ENCODE data around the gene MDFIC. TPM values are rescaled to one million over a fixed set of nuclear protein-coding genes. Genes with fewer than 3 reads are reported as not detected.

The MDFIC gene
- polyA plus RNA-seq, 2 donors, result 9.8 to 14.5 TPM

- no peaks in the 10 kb centered on the region for H3K9me3 ChIP-seq (ENCODE audit: control insufficient read depth in 2 of 2, insufficient read depth in 1 of 2, low read depth in 1 of 2, low read length in 1 of 2)
- no peaks in the 10 kb centered on the region for H3K4me1 ChIP-seq (ENCODE audit: control insufficient read depth in 2 of 2, insufficient read depth in 2 of 2, low read length in 1 of 2)
- 96 to 97% methylated on average over 3 of the region's 3 CpGs for WGBS, 2 donors
- H3K36me3 ChIP-seq (ENCODE audit: control insufficient read depth in 2 of 2, insufficient read depth in 2 of 2, low read length in 1 of 2), result peaks cover 0 to 3% of the 10 kb centered on the region in 2 donors
- no peak overlapping the region for H3K4me3 ChIP-seq (ENCODE audit: low read depth in 1 of 2, low read length in 2 of 2)
- H3K27ac ChIP-seq (ENCODE audit: low read depth in 2 of 2, low read length in 1 of 2), result no peak overlapping the region
- H3K27me3 ChIP-seq (ENCODE audit: control insufficient read depth in 1 of 2, insufficient read depth in 2 of 2, low read length in 2 of 2), result no peaks in the 10 kb centered on the region
Measured at GRCh38 chr7:115013886-115014285, 92.0 kb downstream of the MDFIC start.

GRCh38 chr7:115014794-115015193 is 92.9 kb downstream of the MDFIC start:
- no peaks in the 10 kb centered on the region for H3K27me3 ChIP-seq (ENCODE audit: control insufficient read depth in 1 of 2, insufficient read depth in 2 of 2, low read length in 2 of 2)
- 72 to 74% methylated on average over 1 of the region's 1 CpG for WGBS, 2 donors
- peaks cover 0 to 3% of the 10 kb centered on the region in 2 donors for H3K36me3 ChIP-seq (ENCODE audit: control insufficient read depth in 2 of 2, insufficient read depth in 2 of 2, low read length in 1 of 2)
- H3K27ac ChIP-seq (ENCODE audit: low read depth in 2 of 2, low read length in 1 of 2), result no peak overlapping the region
- H3K9me3 ChIP-seq (ENCODE audit: control insufficient read depth in 2 of 2, insufficient read depth in 1 of 2, low read depth in 1 of 2, low read length in 1 of 2), result no peaks in the 10 kb centered on the region
- no peak overlapping the region for H3K4me3 ChIP-seq (ENCODE audit: low read depth in 1 of 2, low read length in 2 of 2)
- no peaks in the 10 kb centered on the region for H3K4me1 ChIP-seq (ENCODE audit: control insufficient read depth in 2 of 2, insufficient read depth in 2 of 2, low read length in 1 of 2)

GRCh38 chr7:115015619-115016018 is 93.7 kb downstream of the MDFIC start:
- no peaks in the 10 kb centered on the region for H3K4me1 ChIP-seq (ENCODE audit: control insufficient read depth in 2 of 2, insufficient read depth in 2 of 2, low read length in 1 of 2)
- no peaks in the 10 kb centered on the region for H3K9me3 ChIP-seq (ENCODE audit: control insufficient read depth in 2 of 2, insufficient read depth in 1 of 2, low read depth in 1 of 2, low read length in 1 of 2)
- peaks cover 0 to 3% of the 10 kb centered on the region in 2 donors for H3K36me3 ChIP-seq (ENCODE audit: control insufficient read depth in 2 of 2, insufficient read depth in 2 of 2, low read length in 1 of 2)
- H3K27ac ChIP-seq (ENCODE audit: low read depth in 2 of 2, low read length in 1 of 2), result no peak overlapping the region
- no peaks in the 10 kb centered on the region for H3K27me3 ChIP-seq (ENCODE audit: control insufficient read depth in 1 of 2, insufficient read depth in 2 of 2, low read length in 2 of 2)
- H3K4me3 ChIP-seq (ENCODE audit: low read depth in 1 of 2, low read length in 2 of 2), result no peak overlapping the region
- WGBS, 2 donors, result 87 to 90% methylated on average over 4 of the region's 4 CpGs

- WGBS, 2 donors, result 80 to 85% methylated on average over 4 of the region's 4 CpGs
- Histone ChIP-seq H3K4me1 (ENCODE audit: control insufficient read depth in 2 of 2, insufficient read depth in 2 of 2, low read length in 1 of 2) (no peaks in the 10 kb centered on the region), H3K27ac (ENCODE audit: low read depth in 2 of 2, low read length in 1 of 2) (no peak overlapping the region), H3K27me3 (ENCODE audit: control insufficient read depth in 1 of 2, insufficient read depth in 2 of 2, low read length in 2 of 2) (no peaks in the 10 kb centered on the region), H3K36me3 (ENCODE audit: control insufficient read depth in 2 of 2, insufficient read depth in 2 of 2, low read length in 1 of 2) (peaks cover 0 to 3% of the 10 kb centered on the region in 2 donors), H3K4me3 (ENCODE audit: low read depth in 1 of 2, low read length in 2 of 2) (no peak overlapping the region), H3K9me3 (ENCODE audit: control insufficient read depth in 2 of 2, insufficient read depth in 1 of 2, low read depth in 1 of 2, low read length in 1 of 2) (no peaks in the 10 kb centered on the region)
Measured at GRCh38 chr7:115019882-115020605, 98.2 kb downstream of the MDFIC start.

GRCh38 chr7:115023219-115023618 is 101.3 kb downstream of the MDFIC start:
- Histone ChIP-seq H3K4me1 (ENCODE audit: control insufficient read depth in 2 of 2, insufficient read depth in 2 of 2, low read length in 1 of 2) (no peaks in the 10 kb centered on the region), H3K27ac (ENCODE audit: low read depth in 2 of 2, low read length in 1 of 2) (no peak overlapping the region), H3K4me3 (ENCODE audit: low read depth in 1 of 2, low read length in 2 of 2) (no peak overlapping the region), H3K36me3 (ENCODE audit: control insufficient read depth in 2 of 2, insufficient read depth in 2 of 2, low read length in 1 of 2) (no peaks in the 10 kb centered on the region), H3K27me3 (ENCODE audit: control insufficient read depth in 1 of 2, insufficient read depth in 2 of 2, low read length in 2 of 2) (no peaks in the 10 kb centered on the region), H3K9me3 (ENCODE audit: control insufficient read depth in 2 of 2, insufficient read depth in 1 of 2, low read depth in 1 of 2, low read length in 1 of 2) (no peaks in the 10 kb centered on the region)
- 66 to 67% methylated on average over 6 of the region's 6 CpGs for WGBS, 2 donors

GRCh38 chr7:115024276-115024675 is 102.4 kb downstream of the MDFIC start:
- WGBS, 2 donors, result 58 to 61% methylated on average over 3 of the region's 3 CpGs

GRCh38 chr7:115032715-115033703 is 111.1 kb downstream of the MDFIC start:
- Histone ChIP-seq H3K27ac (ENCODE audit: low read depth in 2 of 2, low read length in 1 of 2) (no peak overlapping the region), H3K4me3 (ENCODE audit: low read depth in 1 of 2, low read length in 2 of 2) (no peak overlapping the region), H3K36me3 (ENCODE audit: control insufficient read depth in 2 of 2, insufficient read depth in 2 of 2, low read length in 1 of 2) (no peaks in the 10 kb centered on the region), H3K9me3 (ENCODE audit: control insufficient read depth in 2 of 2, insufficient read depth in 1 of 2, low read depth in 1 of 2, low read length in 1 of 2) (no peaks in the 10 kb centered on the region), H3K27me3 (ENCODE audit: control insufficient read depth in 1 of 2, insufficient read depth in 2 of 2, low read length in 2 of 2) (no peaks in the 10 kb centered on the region), H3K4me1 (ENCODE audit: control insufficient read depth in 2 of 2, insufficient read depth in 2 of 2, low read length in 1 of 2) (no peaks in the 10 kb centered on the region)
- 76 to 77% methylated on average over 5 of the region's 5 CpGs for WGBS, 2 donors

More at GRCh38 chr7:115024276-115024675, 102.4 kb downstream of the MDFIC start:
- no peak overlapping the region for H3K4me3 ChIP-seq (ENCODE audit: low read depth in 1 of 2, low read length in 2 of 2)
- no peak overlapping the region for H3K27ac ChIP-seq (ENCODE audit: low read depth in 2 of 2, low read length in 1 of 2)
- no peaks in the 10 kb centered on the region for H3K4me1 ChIP-seq (ENCODE audit: control insufficient read depth in 2 of 2, insufficient read depth in 2 of 2, low read length in 1 of 2)
- no peaks in the 10 kb centered on the region for H3K9me3 ChIP-seq (ENCODE audit: control insufficient read depth in 2 of 2, insufficient read depth in 1 of 2, low read depth in 1 of 2, low read length in 1 of 2)
- no peaks in the 10 kb centered on the region for H3K27me3 ChIP-seq (ENCODE audit: control insufficient read depth in 1 of 2, insufficient read depth in 2 of 2, low read length in 2 of 2)
- H3K36me3 ChIP-seq (ENCODE audit: control insufficient read depth in 2 of 2, insufficient read depth in 2 of 2, low read length in 1 of 2), result no peaks in the 10 kb centered on the region

GRCh38 chr7:115033917-115034459 is 112.1 kb downstream of the MDFIC start:
- Histone ChIP-seq H3K36me3 (ENCODE audit: control insufficient read depth in 2 of 2, insufficient read depth in 2 of 2, low read length in 1 of 2) (no peaks in the 10 kb centered on the region), H3K9me3 (ENCODE audit: control insufficient read depth in 2 of 2, insufficient read depth in 1 of 2, low read depth in 1 of 2, low read length in 1 of 2) (no peaks in the 10 kb centered on the region), H3K27me3 (ENCODE audit: control insufficient read depth in 1 of 2, insufficient read depth in 2 of 2, low read length in 2 of 2) (no peaks in the 10 kb centered on the region), H3K4me3 (ENCODE audit: low read depth in 1 of 2, low read length in 2 of 2) (no peak overlapping the region), H3K27ac (ENCODE audit: low read depth in 2 of 2, low read length in 1 of 2) (no peak overlapping the region), H3K4me1 (ENCODE audit: control insufficient read depth in 2 of 2, insufficient read depth in 2 of 2, low read length in 1 of 2) (no peaks in the 10 kb centered on the region)
- 76 to 79% methylated on average over 1 of the region's 1 CpG for WGBS, 2 donors

- 81 to 92% methylated on average over 2 of the region's 2 CpGs for WGBS, 2 donors
- Histone ChIP-seq H3K27ac (ENCODE audit: low read depth in 2 of 2, low read length in 1 of 2) (no peak overlapping the region), H3K4me3 (ENCODE audit: low read depth in 1 of 2, low read length in 2 of 2) (no peak overlapping the region), H3K27me3 (ENCODE audit: control insufficient read depth in 1 of 2, insufficient read depth in 2 of 2, low read length in 2 of 2) (no peaks in the 10 kb centered on the region), H3K4me1 (ENCODE audit: control insufficient read depth in 2 of 2, insufficient read depth in 2 of 2, low read length in 1 of 2) (no peaks in the 10 kb centered on the region), H3K36me3 (ENCODE audit: control insufficient read depth in 2 of 2, insufficient read depth in 2 of 2, low read length in 1 of 2) (no peaks in the 10 kb centered on the region), H3K9me3 (ENCODE audit: control insufficient read depth in 2 of 2, insufficient read depth in 1 of 2, low read depth in 1 of 2, low read length in 1 of 2) (no peaks in the 10 kb centered on the region)
Measured at GRCh38 chr7:115034515-115034914, 112.6 kb downstream of the MDFIC start.
